HuH-7.5 (cell line): Measurements from ENCODE around the gene RSKR.
"Not testable (repeated sequence)": the region's sequence is repeated elsewhere in the genome, so short reads cannot be mapped to it uniquely, and the experiment has no call there.

Experiments
- DNase-seq: peaks from one replicate; pipeline ENCODE4 v3.0.0; 2011; ENCODE audit warnings: low spot score

Gene RSKR

DNA sequence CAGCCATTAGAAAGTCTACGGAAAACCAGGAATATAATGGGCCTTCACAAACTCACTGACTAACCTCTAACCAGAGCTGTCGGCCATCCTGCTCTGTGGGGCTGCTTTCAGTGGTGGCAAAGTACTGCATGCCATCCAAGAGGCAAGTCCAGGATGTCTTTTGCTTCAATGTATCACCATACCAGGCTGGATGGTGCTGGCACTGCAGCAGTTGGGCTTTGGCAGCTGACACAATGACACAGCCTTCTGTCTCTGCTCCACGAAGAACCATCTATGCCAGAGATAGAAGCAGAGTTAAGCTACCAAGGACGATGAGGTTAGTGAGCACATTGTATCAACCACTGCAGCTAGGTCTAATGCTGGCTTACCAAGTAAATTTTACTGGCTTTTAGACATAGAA is 9.7 kb upstream of the RSKR start:
- no peak for DNase-seq

GRCh38 chr17:28622186-28622585 is 8.2 kb upstream of the RSKR start:
- DNase-seq = no peak

- no peak for DNase-seq
Measured at GRCh38 chr17:28620010-28620409, 6.0 kb upstream of the RSKR start.

DNA sequence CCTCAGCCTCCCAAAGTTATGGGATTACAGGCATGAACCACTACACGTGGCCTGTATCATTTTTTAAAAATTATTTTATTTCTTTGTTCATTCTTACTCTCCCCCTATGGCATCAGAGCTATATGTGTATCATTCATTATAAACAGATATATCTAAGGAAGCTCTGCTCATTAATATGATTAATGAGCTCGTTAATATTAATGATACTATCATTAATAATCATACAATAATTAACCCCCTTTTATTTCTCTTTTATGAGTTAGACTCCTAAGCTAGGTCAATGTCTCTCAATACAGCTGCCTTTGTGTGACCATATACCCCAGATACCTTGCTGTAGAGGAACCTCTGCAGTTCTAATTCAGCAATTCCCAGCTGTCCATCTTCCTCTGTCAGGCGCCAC is 4.5 kb upstream of the RSKR start:
- no peak for DNase-seq

DNA sequence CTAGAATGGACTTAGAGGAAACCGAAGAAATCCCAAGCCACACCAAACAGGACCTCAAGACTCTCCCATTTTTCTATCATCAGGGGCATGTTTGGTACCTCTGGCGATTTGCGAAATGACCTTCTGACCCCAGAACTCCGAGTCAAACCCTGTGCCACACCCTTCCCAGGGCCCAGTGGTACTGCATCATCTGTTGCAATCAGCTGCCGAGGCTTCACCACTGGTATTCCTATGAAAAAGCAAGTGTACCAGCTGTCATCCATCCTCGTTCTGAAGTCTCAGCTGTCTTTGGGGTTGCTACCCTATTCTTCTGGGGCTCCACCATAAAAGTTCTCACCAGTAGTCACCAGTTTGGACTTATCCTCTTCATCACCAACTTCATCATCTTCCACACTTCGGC is 2.3 kb upstream of the RSKR start:
- DNase-seq = no peak

DNA sequence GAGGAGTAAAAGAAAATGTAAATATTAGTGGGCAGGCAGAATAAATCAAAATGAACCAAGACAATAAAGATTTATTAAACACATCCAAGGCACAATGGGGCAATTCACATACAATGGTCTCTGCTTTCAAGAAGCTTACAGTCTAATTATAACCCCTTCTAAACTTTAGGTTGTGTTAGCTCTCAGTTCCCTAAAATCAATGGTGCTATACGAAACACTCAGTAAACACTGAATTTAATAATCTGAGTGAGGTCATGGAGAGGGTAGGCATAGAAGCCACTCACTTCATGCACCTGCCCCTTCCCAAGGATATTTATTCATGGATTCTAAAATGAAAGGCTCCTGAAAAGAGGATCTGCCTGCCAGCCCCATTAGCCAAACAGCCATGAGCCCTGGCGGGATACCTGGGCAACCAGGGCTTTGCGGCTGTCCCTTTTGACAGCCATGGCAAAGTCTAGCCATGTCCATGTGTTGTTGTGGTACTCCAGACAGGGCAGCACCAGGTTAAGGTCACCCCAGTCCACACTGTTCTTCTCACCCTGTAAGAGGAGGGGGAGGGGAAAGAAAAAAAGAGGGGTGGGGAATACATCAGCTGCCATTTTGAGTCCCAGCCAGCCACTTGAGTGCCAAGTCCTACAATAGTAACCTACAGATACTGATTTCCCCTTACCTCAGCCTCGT is 1.4 kb upstream of the RSKR start:
- no peak for DNase-seq

GRCh38 chr17:28612936-28613872 is 781 bp downstream of the RSKR start:
- DNase-seq = peak; percentile 41

DNA sequence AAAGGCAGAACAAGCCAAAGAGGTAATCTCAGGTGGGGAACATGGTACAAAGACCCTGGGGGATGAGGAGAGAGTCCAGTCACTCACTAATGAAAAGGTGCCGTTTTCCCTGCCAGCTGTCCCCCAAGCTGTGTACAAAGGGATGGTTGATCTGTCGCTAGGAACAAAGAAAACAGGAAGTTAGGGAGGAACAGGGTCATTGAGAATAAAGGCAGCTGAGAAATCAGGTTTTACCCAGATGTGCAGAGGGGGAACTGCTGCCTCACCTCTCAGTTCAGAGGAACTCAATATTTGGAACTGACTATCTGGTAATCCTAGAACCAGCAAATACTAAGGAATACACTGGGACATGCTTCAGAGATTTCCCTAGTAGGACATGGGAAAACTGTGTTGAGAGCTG is 1.5 kb downstream of the RSKR start:
- no peak for DNase-seq

DNA sequence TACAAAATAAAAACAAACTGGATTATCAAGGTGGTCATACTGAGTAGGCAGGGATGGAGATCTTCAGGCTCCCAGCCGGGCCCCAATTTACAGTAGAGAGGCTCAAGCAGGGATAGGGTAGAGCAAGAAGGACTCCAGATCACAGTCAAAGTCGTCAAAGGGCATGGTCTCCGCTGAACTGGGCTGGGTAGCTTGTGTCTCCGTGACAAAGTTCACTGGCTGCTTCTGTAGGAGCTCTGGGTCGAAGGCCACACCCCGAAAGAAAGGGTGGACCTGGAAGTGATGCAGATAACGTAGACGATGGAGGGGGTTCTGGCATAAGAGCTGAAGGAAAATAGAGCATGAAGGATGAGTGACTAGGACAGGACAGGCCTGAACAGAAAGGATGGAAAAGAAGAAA is 3.6 kb downstream of the RSKR start:
- no peak for DNase-seq

DNA sequence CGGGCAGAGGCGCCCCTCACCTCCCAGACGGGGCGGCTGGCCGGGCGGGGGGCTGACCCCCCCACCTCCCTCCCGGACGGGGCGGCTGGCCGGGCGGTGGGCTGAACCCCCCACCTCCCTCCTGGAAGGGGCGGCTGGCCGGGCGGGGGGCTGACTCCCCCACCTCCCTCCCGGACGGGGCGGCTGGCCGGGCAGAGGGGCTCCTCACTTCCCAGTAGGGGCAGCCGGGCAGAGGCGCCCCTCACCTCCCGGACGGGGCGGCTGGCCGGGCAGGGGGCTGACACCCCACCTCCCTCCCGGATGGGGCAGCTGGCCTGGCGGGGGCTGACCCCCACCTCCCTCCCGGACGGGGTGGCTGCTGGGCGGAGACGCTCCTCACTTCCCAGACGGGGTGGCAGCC is 10.0 kb downstream of the RSKR start:
- DNase-seq = not testable (repeated sequence)

GRCh38 chr17:28599311-28600184 is 14.4 kb downstream of the RSKR start:
- DNase-seq = peak; percentile 53

GRCh38 chr17:28598799-28599310 is 15.1 kb downstream of the RSKR start, which contains the start of gene SPAG5:
Gene SPAG5, minus strand, starts transcription at chr17:28599025. Its CDS starts 79 bp downstream, at chr17:28598946.
- DNase-seq = peak; percentile 95

- no peak for DNase-seq
Measured at GRCh38 chr17:28598389-28598788, 15.6 kb downstream of the RSKR start.

DNA sequence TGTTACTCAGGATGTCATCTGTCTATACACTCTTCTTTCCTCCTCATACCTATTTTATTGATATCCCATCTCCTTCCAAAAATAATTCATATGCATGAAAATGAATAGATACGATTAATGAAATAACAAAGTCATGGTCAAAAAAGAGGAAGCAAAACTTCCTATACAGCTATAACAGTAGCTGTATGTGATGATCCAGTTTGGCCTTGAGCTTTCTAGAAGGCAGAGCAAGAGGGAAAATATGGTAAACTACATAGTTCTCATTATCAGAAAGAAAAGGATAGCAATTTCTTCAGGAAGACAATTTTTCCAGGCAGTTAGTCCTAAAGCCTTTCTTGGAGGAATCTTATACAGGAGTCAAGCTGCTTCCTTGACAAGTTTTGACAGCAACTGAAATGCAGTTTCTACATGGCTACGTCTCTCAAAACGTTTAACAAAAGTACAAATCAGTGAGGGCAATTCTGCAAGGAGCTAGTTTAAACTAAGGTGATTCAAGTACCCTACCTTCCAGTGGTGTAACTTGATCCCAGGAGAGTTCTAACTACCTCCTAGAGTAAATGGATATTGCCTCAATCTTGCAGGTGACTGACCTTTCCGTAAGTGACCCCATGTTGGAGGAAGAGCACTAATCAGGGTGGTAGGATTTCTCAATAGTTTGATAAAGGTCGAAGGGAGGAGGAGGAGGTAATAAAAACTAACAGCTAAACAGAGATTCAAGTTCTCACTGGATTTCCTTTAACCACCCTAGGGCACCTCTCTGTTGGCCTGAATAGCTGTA is 16.2 kb downstream of the RSKR start:
- peak; percentile 62 for DNase-seq

GRCh38 chr17:28592260-28592659 is 21.7 kb downstream of the RSKR start:
- no peak for DNase-seq

DNA sequence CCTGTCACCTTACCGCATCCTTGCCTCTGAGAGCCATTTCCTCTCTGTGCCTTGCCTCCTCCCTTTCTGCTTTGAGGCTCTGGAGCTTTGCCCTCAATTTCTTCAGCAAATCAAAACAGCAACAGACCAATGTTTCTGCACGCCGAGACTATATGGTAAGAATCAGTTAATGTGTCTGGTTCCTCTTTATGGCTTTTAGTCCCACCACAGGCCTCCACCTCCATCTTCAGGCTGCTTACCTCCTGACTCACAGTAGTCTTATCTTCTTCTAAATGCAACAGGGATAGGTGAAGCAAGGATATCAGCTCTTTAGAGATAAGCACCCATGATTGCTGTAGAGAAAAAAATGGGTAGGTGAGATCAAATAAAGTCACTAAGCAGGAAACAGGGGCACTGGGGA is 28.1 kb downstream of the RSKR start:
- DNase-seq = no peak

DNA sequence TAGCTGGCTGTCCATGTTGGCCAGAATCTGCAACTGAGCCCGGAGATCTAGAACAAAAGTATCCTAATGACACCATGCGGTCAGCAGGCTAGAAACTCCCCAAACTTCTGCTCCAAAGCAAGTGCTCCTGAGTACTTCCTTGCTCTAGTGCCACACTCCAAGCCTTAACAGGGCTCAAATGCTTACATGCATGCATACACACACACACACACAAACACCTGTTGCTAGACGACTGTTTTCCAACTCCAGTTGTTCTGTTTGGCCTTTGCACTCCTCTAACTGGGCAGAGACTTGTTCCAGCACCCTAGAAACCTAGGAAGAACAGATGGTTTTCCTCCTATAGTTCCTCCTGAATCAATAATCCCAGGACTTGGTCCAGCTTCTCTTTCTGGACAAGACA is 29.6 kb downstream of the RSKR start:
- DNase-seq = no peak

GRCh38 chr17:28582513-28582912 is 31.5 kb downstream of the RSKR start:
- DNase-seq = no peak

DNA sequence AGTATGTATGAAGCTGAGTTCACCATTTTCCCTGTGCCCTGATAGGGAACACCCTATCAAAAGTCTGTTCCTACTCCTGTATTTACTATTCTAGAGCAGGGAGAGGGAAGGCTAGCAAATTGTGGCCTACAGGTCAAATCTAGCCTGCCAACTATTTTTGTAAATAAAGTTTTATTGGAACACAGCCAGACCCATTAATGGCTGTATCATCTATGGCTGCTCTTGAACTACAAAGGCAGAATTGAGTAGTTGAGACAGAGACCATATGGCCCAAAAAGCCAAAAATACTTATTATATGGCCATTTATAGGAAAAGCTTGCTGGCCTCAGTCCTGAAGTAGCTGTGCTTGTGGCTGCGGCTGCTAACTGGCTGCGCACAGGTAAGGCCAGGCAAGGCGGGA is 33.0 kb downstream of the RSKR start:
- no peak for DNase-seq

GRCh38 chr17:28579526-28579925 is 34.5 kb downstream of the RSKR start:
- no peak for DNase-seq
